Measurements from ENCODE around the gene SNRPA. TPM values are rescaled to one million over a fixed set of nuclear protein-coding genes. Genes with fewer than 3 reads are reported as not detected.

The SNRPA gene
- total and polyA plus RNA-seq, 2 of the 13 experiments (the other 11 are each of a cell fraction or from before 2014, with no cell fraction given) = 59.6 to 162 TPM

- TF ChIP-seq ATF2 (CRISPR knock-in tag; IDR thresholded peaks at IDR 0.05) (peak; percentile 22; the same call in 1 of the 2 replicates), ZNF691 (CRISPR knock-in tag; IDR thresholded peaks at IDR 0.05; ENCODE audit: borderline replicate concordance, low read depth) (no peak)
These were observed 32.9 kb upstream of the SNRPA start (continued) for GRCh38 chr19:40717880-40718773.

- FAIRE-seq (peak; percentile 72), ATAC-seq (peak; percentile 68), DNase-seq (ENCODE audit: low spot score) (peak; percentile 79)
- WGBS (ENCODE audit: low lambda C conversion rate) = 0% methylated on average over 7 of the region's 16 CpGs
- Histone ChIP-seq H3K4me3 (replicated peaks in 1 of 3; ENCODE audit: insufficient read depth in 1 of 3, low read depth in 2 of 3, low read length in 3 of 3) (peak overlapping the region; percentile 90 to 99 (median 92)), H2AFZ (ENCODE audit: low read length) (no peak overlapping the region), H4K20me1 (ENCODE audit: insufficient read depth, low read length) (0 out of 2 replicates have a peak, but pooled peaks cover 4% of the 10 kb centered on the region), H3K36me3 (replicated peaks in 1 of 2; ENCODE audit: control insufficient read depth in 1 of 2, insufficient read depth in 2 of 2, low read length in 2 of 2) (peaks cover 4 to 14% of the 10 kb centered on the region in 2 experiments; a peak in 4 of 5 replicates), H3K9me3 (ENCODE audit: low read length) (no peaks in the 10 kb centered on the region), H3K4me2 (ENCODE audit: low read depth, low read length) (peak overlapping the region; percentile 94), H3K79me2 (ENCODE audit: insufficient read depth, low read length) (peaks cover 56% of the 10 kb centered on the region), H3K4me1 (ENCODE audit: insufficient read depth, low read length) (peaks cover 53% of the 10 kb centered on the region), H3K9ac (ENCODE audit: insufficient read depth, low read depth, low read length) (peak overlapping the region; percentile 96), H3K27me3 (ENCODE audit: control insufficient read depth in 1 of 2, insufficient read depth in 2 of 2, low read length in 2 of 2) (no peaks in the 10 kb centered on the region; a peak in 1 of 5 replicates), H3K27ac (ENCODE audit: extremely low read length, insufficient read depth, low read length) (peak overlapping the region; percentile 95)
- in situ Hi-C loops (cut with HindIII; ENCODE audit: extremely low pct_ligation_motif_present, low pct_unique_long_range_greater_than_20kb) (loop anchor here (5.0 kb wide), 1 partner anchor 33 kb away; the partner anchor contains the start of genes ACTMAP and SNRPA), intact Hi-C loops (cut with micrococcal nuclease; ENCODE audit: unreplicated experiment) (loop anchor here (2.0 to 5.0 kb wide), 2 partner anchors 32 to 88 kb away; partner anchors contain the start of genes ACTMAP and SNRPA)
- ChIA-PET POLR2A (interaction anchor here (0.8 to 1.5 kb wide), 10 partner anchors 12 to 59 kb away, joined by 3 to 14 read pairs (median 4); partner anchors contain the start of genes ACTMAP, RAB4B and SNRPA), CTCF (ENCODE audit: low intra/inter-chr PET ratio, low total read pairs) (no interaction called here)
- no TSS peak for BruUV-seq (replicated peaks)
- TF ChIP-seq ARHGAP35 (CRISPR knock-in tag; IDR thresholded peaks at IDR 0.05; ENCODE audit: borderline replicate concordance) = no peak
- no peak for TF ChIP-seq ZNF547 (CRISPR knock-in tag; IDR thresholded peaks at IDR 0.05)
- 0 out of 2 replicates have a peak, but pooled peaks have one; percentile 26 for TF ChIP-seq ZNF234 (CRISPR knock-in tag; conservative IDR thresholded peaks at IDR 0.05)
- TF ChIP-seq NFIC (IDR thresholded peaks at IDR 0.05; ENCODE audit: low read length) = no peak
- peak; percentile 71 for TF ChIP-seq POLR2G (IDR thresholded peaks at IDR 0.05; ENCODE audit: low read depth, low read length)
- no peak for TF ChIP-seq RORA (CRISPR knock-in tag; IDR thresholded peaks at IDR 0.05)
- TF ChIP-seq ZSCAN29 (CRISPR knock-in tag; conservative IDR thresholded peaks at IDR 0.05) = no peak
- peak; percentile 87 for TF ChIP-seq HDAC1 (CRISPR knock-in tag; IDR thresholded peaks at IDR 0.05)
- TF ChIP-seq MTA1 (CRISPR knock-in tag; IDR thresholded peaks at IDR 0.05; ENCODE audit: borderline replicate concordance) = peak; percentile 91
- TF ChIP-seq HES4 (CRISPR knock-in tag; IDR thresholded peaks at IDR 0.05; ENCODE audit: borderline replicate concordance) = no peak
- TF ChIP-seq ZNF687 (CRISPR knock-in tag; IDR thresholded peaks at IDR 0.05) = peak; percentile 91
These were observed 32.1 kb upstream of the SNRPA start for GRCh38 chr19:40718774-40719391.

Data from HepG2 (cell line).